ENCODE results near the gene BNIP3. TPM values are rescaled to one million over a fixed set of nuclear protein-coding genes. Genes with fewer than 3 reads are reported as not detected.
"Not testable (repeated sequence)": the region's sequence is repeated elsewhere in the genome, so short reads cannot be mapped to it uniquely, and the experiment has no call there.

BNIP3 gene
- total RNA-seq, 1 donor from 2014 or later: 21.5 TPM

GRCh38 chr10:131929122-131929845 is 52.4 kb downstream of the BNIP3 start:
- no peak for DNase-seq (ENCODE audit: low spot score)

GRCh38 chr10:131928248-131929095 is 53.3 kb downstream of the BNIP3 start:
- DNase-seq (ENCODE audit: low spot score): no peak

- no peak for DNase-seq (ENCODE audit: low spot score)
Observed at GRCh38 chr10:131926743-131927595, 54.8 kb downstream of the BNIP3 start.

DNA sequence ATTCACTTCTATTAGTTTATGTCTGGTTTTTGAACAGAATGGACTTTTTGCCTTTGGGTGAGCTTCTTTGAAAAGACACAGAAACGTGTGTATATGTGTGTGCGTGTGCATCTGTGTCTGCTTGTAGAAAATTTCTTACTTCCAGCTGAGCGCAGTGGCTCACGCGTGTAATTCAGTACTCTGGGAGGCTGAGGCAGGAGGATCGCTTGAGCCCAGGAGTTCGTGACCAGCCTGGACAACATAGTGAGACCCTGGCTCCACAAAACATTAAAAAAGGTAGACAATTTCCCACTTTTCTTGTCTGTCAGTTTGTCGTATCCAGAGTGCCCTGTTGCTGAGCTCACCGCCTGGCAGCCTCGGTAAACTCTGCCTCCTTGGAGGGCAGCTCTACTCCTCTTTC is 55.5 kb downstream of the BNIP3 start:
- DNase-seq (ENCODE audit: low spot score): no peak

DNA sequence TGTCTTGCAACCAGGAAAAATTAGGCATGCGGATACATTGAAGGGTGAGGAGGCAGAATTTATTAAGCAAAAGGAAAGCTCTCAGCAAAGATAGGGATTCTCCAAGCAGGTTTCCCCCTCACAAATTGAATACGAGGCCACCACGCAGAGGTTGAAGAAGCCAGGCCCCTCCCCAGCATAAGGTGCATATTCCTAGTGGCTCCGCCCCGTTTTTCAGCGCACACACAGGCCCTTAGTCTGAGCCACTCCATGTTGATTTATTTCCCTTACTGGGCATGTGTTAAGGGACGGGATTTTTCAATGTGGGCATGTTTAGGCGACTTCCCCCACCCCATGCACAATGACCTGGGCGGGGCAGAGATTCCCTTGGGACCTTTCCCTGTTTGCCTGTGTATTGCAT is 56.0 kb downstream of the BNIP3 start:
- no peak for DNase-seq (ENCODE audit: low spot score)

- DNase-seq (ENCODE audit: low spot score): no peak
Observed at GRCh38 chr10:131925011-131925649, 56.6 kb downstream of the BNIP3 start.

DNA sequence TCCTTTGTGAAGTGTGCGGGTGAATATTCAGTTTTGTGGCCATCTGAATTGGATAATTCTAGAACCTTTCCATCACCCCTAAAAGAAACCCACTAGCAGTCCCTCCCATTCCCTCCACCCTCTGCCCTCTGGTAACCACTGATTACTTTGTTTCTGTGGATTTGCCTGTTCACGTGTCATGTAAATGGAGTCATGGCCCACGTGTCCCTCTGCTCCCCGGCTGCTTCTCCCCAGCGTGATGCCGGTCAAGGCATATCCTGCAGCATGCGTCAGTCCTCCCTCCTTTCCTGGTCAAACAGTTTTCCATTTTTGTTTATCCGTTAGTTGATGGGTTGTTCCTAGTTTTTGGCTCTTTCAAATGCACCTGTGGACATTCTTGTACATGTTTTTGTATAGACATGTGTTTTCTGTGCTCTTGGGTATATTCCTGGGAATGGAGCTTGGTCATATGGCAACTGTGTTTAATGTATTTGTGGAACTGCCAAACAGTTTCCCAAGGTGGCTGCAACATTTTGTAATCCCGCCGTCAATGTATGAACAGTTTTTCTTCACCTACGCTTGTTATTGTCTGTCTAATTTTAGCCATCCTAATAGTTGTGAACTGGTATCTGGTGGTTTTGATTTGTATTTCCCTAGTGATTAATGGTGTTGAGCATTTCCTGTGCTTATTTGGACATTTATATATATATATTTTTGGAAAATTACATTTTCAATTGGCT is 58.5 kb downstream of the BNIP3 start:
- DNase-seq (ENCODE audit: low spot score): no peak

- DNase-seq (ENCODE audit: low spot score): peak; percentile 64
Observed at GRCh38 chr10:131921184-131921583, 60.5 kb downstream of the BNIP3 start.

- no peak for DNase-seq (ENCODE audit: low spot score)
Observed at GRCh38 chr10:131920693-131921092, 61.0 kb downstream of the BNIP3 start.

DNA sequence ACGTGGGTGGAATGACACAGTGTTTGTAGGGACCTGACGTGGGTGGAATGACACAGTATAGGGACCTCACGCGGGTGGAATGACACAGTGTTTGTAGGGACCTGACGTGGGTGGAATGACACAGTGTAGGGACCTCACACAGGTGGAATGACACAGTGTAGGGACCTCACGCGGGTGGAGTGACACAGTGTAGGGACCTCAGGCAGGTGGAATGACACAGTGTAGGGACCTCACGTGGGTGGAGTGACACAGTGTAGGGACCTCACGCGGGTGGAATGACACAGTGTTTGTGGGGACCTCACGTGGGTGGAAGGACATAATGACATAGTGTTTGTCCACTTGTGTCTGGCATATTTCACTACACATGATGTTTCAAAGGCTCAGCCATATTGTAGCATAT is 61.6 kb downstream of the BNIP3 start:
- no peak for DNase-seq (ENCODE audit: low spot score)

DNA sequence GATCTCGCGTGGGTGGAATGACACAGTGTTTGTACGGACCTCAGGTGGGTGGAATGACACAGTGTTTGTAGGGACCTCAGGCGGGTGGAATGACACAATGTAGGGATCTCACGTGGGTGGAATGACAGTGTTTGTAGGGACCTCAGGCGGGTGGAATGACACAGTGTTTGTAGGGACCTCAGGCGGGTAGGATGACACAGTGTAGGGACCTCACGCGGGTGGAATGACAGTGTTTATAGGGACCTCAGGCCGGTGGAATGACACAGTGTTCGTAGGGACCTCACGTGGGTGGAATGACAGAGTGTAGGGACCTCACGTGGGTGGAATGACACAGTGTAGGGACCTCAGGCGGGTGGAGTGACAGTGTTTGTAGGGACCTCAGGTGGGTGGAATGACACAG is 62.3 kb downstream of the BNIP3 start:
- DNase-seq (ENCODE audit: low spot score): not testable (repeated sequence)

Other genes starting within 250 kb of the BNIP3 start
- gene PPP2R2D, start 80.9 kb downstream of the BNIP3 start, total RNA-seq: 47.0 TPM
- 1.1 TPM for gene JAKMIP3, start 84.0 kb upstream of the BNIP3 start, total RNA-seq
- 2.1 TPM for gene DPYSL4, start 205.0 kb upstream of the BNIP3 start, total RNA-seq